PFSK-1 (cell line): ENCODE data around the gene SKOR2.

Source experiments
- POLR2AphosphoS5 ChIP-seq: IDR thresholded peaks from 2 replicates; pipeline ENCODE4 v1.6.1; 2012; ENCODE audit warnings: low read depth, mild to moderate bottlenecking, control low read depth, low read length, moderate library complexity
- REST ChIP-seq, 2 experiments: IDR thresholded peaks; 2 replicates each; pipeline versions ENCODE4 v1.6.1 to v1.8.0; 2011 to 2012; ENCODE audit warnings: low read depth in 2 of 2, low read length in 2 of 2, control low read depth in 1 of 2, inconsistent platforms in 1 of 2, mild to moderate bottlenecking in 1 of 2, moderate library complexity in 1 of 2; ENCODE audit not compliant: insufficient read depth in 1 of 2
- SIN3A ChIP-seq: IDR thresholded peaks from 2 replicates; pipeline ENCODE4 v1.6.1; 2012; ENCODE audit warnings: mild to moderate bottlenecking, low read length, moderate library complexity, borderline replicate concordance; ENCODE audit not compliant: insufficient read depth
- TAF1 ChIP-seq: IDR thresholded peaks from 2 replicates; pipeline ENCODE4 v1.6.1; 2012; ENCODE audit warnings: low read length, control low read depth, borderline replicate concordance; ENCODE audit not compliant: insufficient read depth

GRCh38 chr18:47184419-47185050, 66.9 kb downstream of the SKOR2 start:
- no peak for TF ChIP-seq POLR2AphosphoS5
- no peak for TF ChIP-seq SIN3A
- no peak for TF ChIP-seq TAF1
- no peak for TF ChIP-seq REST (IDR thresholded peaks at IDR 0.05; ENCODE audit: insufficient read depth in 1 of 2, low read depth in 2 of 2, low read length in 2 of 2)
